ENCODE results near the gene SPSB1.

DNA sequence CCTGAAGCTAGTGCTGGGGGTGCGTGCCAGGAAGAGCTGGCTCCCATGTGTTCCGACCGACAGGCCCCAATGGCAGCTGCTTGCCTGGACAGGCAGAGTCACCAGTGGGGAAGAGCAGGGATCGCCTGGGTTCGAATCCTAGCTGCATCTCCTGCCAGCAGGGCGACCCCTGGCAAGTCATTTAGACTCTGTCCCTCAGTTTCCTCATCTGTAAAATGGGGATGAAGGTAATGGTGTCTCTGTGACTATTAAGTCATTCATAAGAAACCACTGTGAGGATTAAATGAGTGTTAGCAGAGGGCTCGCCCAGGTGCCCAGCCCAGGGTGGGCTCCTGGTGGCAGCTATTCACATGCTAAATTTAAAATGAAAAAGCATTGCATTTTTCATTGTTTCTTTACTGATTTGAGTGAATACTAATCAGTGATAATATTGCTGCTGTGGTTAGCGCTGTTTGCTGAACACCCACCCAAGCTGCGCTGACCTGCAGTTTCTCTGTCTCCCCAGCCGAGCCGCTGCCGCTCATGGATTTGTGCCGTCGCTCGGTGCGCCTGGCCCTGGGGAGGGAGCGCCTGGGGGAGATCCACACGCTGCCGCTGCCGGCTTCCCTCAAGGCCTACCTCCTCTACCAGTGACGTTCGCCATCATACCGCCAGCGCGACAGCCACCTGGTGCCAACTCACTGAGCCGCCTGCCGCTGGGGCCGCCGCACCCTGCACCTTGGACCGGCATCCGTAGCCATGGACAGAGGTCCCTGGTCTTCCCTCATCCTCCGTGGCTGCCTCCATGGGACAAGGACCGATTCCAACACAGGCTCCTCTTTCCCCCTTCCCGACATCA lies 74.5 kb downstream of the SPSB1 start:
- TF ChIP-seq, protein P1, sequence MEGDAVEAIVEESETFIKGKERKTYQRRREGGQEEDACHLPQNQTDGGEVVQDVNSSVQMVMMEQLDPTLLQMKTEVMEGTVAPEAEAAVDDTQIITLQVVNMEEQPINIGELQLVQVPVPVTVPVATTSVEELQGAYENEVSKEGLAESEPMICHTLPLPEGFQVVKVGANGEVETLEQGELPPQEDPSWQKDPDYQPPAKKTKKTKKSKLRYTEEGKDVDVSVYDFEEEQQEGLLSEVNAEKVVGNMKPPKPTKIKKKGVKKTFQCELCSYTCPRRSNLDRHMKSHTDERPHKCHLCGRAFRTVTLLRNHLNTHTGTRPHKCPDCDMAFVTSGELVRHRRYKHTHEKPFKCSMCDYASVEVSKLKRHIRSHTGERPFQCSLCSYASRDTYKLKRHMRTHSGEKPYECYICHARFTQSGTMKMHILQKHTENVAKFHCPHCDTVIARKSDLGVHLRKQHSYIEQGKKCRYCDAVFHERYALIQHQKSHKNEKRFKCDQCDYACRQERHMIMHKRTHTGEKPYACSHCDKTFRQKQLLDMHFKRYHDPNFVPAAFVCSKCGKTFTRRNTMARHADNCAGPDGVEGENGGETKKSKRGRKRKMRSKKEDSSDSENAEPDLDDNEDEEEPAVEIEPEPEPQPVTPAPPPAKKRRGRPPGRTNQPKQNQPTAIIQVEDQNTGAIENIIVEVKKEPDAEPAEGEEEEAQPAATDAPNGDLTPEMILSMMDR (IDR thresholded peaks at IDR 0.05), result no peak
- no peak for TF ChIP-seq NR1H2 (CRISPR knock-in tag; IDR thresholded peaks at IDR 0.05)
- TF ChIP-seq CREB1 (CRISPR knock-in tag; IDR thresholded peaks at IDR 0.05), result no peak
- TF ChIP-seq ZNF138 (CRISPR knock-in tag; conservative IDR thresholded peaks at IDR 0.05), result no peak
- TF ChIP-seq MYBL2 (CRISPR knock-in tag; IDR thresholded peaks at IDR 0.05), result no peak
- TF ChIP-seq ZNF416 (CRISPR knock-in tag; IDR thresholded peaks at IDR 0.05), result no peak
